ENCODE results near the gene DOK4.
"Not testable (repeated sequence)": the region's sequence is repeated elsewhere in the genome, so short reads cannot be mapped to it uniquely, and the experiment has no call there.

DOK4 gene

GRCh38 chr16:57502048-57502775 lies 15.9 kb upstream of the DOK4 start:
- no peak for TF ChIP-seq CTCF (IDR thresholded peaks at IDR 0.05; ENCODE audit: insufficient read depth, missing control alignments)
- DNase-seq (ENCODE audit: insufficient read length, low spot score) (no peak), FAIRE-seq (no peak)

- no peak for TF ChIP-seq CTCF (IDR thresholded peaks at IDR 0.05; ENCODE audit: insufficient read depth, missing control alignments)
- FAIRE-seq = no peak
Observed at GRCh38 chr16:57501492-57501891, 15.2 kb upstream of the DOK4 start.

GRCh38 chr16:57500578-57501111 lies 14.4 kb upstream of the DOK4 start:
- DNase-seq (ENCODE audit: insufficient read length, low spot score) = no peak
- no peak for TF ChIP-seq CTCF (IDR thresholded peaks at IDR 0.05; ENCODE audit: insufficient read depth, missing control alignments)

More at GRCh38 chr16:57501492-57501891, 15.2 kb upstream of the DOK4 start:
- DNase-seq (ENCODE audit: insufficient read length, low spot score) = no peak

GRCh38 chr16:57499941-57500340 lies 13.6 kb upstream of the DOK4 start:
- DNase-seq (ENCODE audit: insufficient read length, low spot score); FAIRE-seq: not testable (repeated sequence)

More at GRCh38 chr16:57500578-57501111, 14.4 kb upstream of the DOK4 start:
- FAIRE-seq = no peak

- no peak for TF ChIP-seq CTCF (IDR thresholded peaks at IDR 0.05; ENCODE audit: insufficient read depth, missing control alignments)
- no peak for DNase-seq (ENCODE audit: insufficient read length, low spot score)
- FAIRE-seq = no peak
Observed at GRCh38 chr16:57498031-57498430, 11.7 kb upstream of the DOK4 start.

GRCh38 chr16:57497121-57497520 lies 10.8 kb upstream of the DOK4 start:
- no peak for DNase-seq (ENCODE audit: insufficient read length, low spot score)
- FAIRE-seq = no peak
- TF ChIP-seq CTCF (IDR thresholded peaks at IDR 0.05; ENCODE audit: insufficient read depth, missing control alignments) = no peak

GRCh38 chr16:57493767-57494166 lies 7.5 kb upstream of the DOK4 start:
- no peak for FAIRE-seq
- no peak for DNase-seq (ENCODE audit: insufficient read length, low spot score)
- TF ChIP-seq CTCF (IDR thresholded peaks at IDR 0.05; ENCODE audit: insufficient read depth, missing control alignments) = no peak

All from D721Med (cell line).